Osteocyte (in vitro differentiated cells): ENCODE data around the gene TMEM225B. TPM values are rescaled to one million over a fixed set of nuclear protein-coding genes. Genes with fewer than 3 reads are reported as not detected.
A peak's percentile ranks its signal among the peaks of the same experiment; 100 is the strongest.
"Not testable (repeated sequence)": the region's sequence is repeated elsewhere in the genome, so short reads cannot be mapped to it uniquely, and the experiment has no call there.

Source experiments
- DNase-seq: peaks from one replicate; pipeline ENCODE4 v3.0.0; 2021; ENCODE audit warnings: mixed read lengths; ENCODE audit not compliant: unreplicated experiment; ENCODE audit errors: extremely low spot score
- H3K27ac Mint-ChIP-seq: one replicate; pipeline ENCODE4 v1.8.0; 2021; ENCODE audit warnings: mild to moderate bottlenecking, mixed read lengths; ENCODE audit not compliant: unreplicated experiment
- H3K27me3 Mint-ChIP-seq: one replicate; pipeline ENCODE4 v1.8.0; 2021; ENCODE audit warnings: mixed read lengths; ENCODE audit not compliant: unreplicated experiment
- H3K36me3 Mint-ChIP-seq: one replicate; pipeline ENCODE4 v1.8.0; 2021; ENCODE audit warnings: mixed read lengths; ENCODE audit not compliant: unreplicated experiment
- H3K4me1 Mint-ChIP-seq: one replicate; pipeline ENCODE4 v1.8.0; 2021; ENCODE audit warnings: mixed read lengths; ENCODE audit not compliant: unreplicated experiment
- H3K4me3 Mint-ChIP-seq: one replicate; pipeline ENCODE4 v1.8.0; 2021; ENCODE audit warnings: mild to moderate bottlenecking, moderate library complexity, mixed read lengths; ENCODE audit not compliant: unreplicated experiment
- H3K9me3 Mint-ChIP-seq: one replicate; pipeline ENCODE4 v1.8.0; 2021; ENCODE audit warnings: mixed read lengths; ENCODE audit not compliant: unreplicated experiment
- CTCF ChIP-seq: fragments of 200-600 bp; sonication (generic); IDR thresholded peaks from 2 replicates; pipeline ENCODE4 v1.5.0; 2021; ENCODE audit warnings: antibody characterized with exemption, mild to moderate bottlenecking, moderate library complexity
- total RNA-seq: library from RNA; stranded (reverse); gene quantifications from 2 replicates; pipeline ENCODE4 v1.2.1, GENCODE V29; 2021

TMEM225B gene
- total RNA-seq, 1 donor from 2014 or later = 1.6 TPM

GRCh38 chr7:99563650-99564049, 34.4 kb upstream of the TMEM225B start:
- H3K4me3 Mint-ChIP-seq = peak overlapping the region; percentile 22
- H3K36me3 Mint-ChIP-seq = peaks cover 44% of the 10 kb centered on the region
- H3K9me3 Mint-ChIP-seq = no peaks in the 10 kb centered on the region
- TF ChIP-seq CTCF = no peak
- DNase-seq = no peak
- H3K27ac Mint-ChIP-seq = peak overlapping the region; percentile 96
- H3K27me3 Mint-ChIP-seq = no peaks in the 10 kb centered on the region
- peaks cover 43% of the 10 kb centered on the region for H3K4me1 Mint-ChIP-seq

- H3K9me3 Mint-ChIP-seq, DNase-seq, H3K27ac Mint-ChIP-seq, H3K4me3 Mint-ChIP-seq, H3K27me3 Mint-ChIP-seq: not testable (repeated sequence)
- Mint-ChIP-seq H3K4me1 (peaks cover 11% of the 10 kb centered on the region), H3K36me3 (peaks cover 66% of the 10 kb centered on the region)
These were observed 29.3 kb upstream of the TMEM225B start for GRCh38 chr7:99568770-99569169.

GRCh38 chr7:99571768-99572167, 26.3 kb upstream of the TMEM225B start:
- no peak for TF ChIP-seq CTCF
- Mint-ChIP-seq H3K27me3 (no peaks in the 10 kb centered on the region), H3K36me3 (peaks cover 46% of the 10 kb centered on the region), H3K9me3 (no peaks in the 10 kb centered on the region), H3K4me1 (no peaks in the 10 kb centered on the region), H3K27ac (no peak overlapping the region), H3K4me3 (no peak overlapping the region)
- DNase-seq = no peak

GRCh38 chr7:99573257-99573656, 24.8 kb upstream of the TMEM225B start:
- Mint-ChIP-seq H3K4me3 (no peak overlapping the region), H3K9me3 (no peaks in the 10 kb centered on the region), H3K4me1 (peaks cover 1% of the 10 kb centered on the region), H3K36me3 (peaks cover 43% of the 10 kb centered on the region), H3K27ac (no peak overlapping the region), H3K27me3 (no peaks in the 10 kb centered on the region)
- TF ChIP-seq CTCF = no peak
- DNase-seq = no peak

GRCh38 chr7:99576251-99576650, 21.8 kb upstream of the TMEM225B start:
- no peaks in the 10 kb centered on the region for H3K27me3 Mint-ChIP-seq

More at GRCh38 chr7:99576251-99576650, 21.8 kb upstream of the TMEM225B start:
- no peak overlapping the region for H3K27ac Mint-ChIP-seq
- no peaks in the 10 kb centered on the region for H3K9me3 Mint-ChIP-seq
- peaks cover 27% of the 10 kb centered on the region for H3K36me3 Mint-ChIP-seq
- H3K4me1 Mint-ChIP-seq = peaks cover 10% of the 10 kb centered on the region
- no peak for DNase-seq
- TF ChIP-seq CTCF = no peak
- no peak overlapping the region for H3K4me3 Mint-ChIP-seq
